ENCODE data around the gene EVC.

Gene EVC

DNA sequence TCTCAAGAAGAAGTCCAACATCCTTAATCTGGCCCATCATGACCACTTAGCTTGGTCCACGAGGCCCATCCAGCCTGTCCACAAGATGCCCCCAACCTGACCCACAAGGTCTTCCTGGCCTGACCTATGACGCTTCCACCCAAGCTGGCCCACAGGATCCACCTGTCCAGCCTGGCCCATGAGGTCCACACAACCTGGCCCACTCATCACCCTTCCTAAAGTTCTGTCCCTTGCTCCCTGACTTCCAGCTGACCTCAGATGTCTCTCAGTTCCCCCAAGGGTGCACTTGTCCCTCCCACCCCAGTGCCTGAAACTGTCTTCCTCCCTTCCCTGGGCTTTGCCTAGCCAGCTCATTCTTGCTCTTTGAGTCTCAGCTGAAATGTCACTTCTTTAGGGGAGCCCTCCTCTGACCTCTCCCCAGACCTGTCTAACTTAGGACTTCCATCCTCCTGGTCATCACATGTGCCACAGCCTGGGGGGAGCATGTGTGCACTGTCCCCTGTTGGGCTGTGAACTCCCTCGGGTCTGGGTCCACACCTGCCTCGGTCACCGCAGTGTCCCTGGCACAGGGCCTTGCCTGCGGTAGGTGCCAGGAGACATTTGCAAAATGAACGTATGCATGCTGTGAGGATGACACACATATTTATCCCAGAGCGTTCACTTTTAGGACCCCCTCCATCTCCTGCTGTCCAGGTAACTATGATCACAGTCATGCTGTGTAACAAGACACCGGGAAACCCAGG lies 61.7 kb downstream of the EVC start:
- H3K36me3 ChIP-seq (ENCODE audit: control insufficient read depth, insufficient read depth, low read length): no peaks in the 10 kb centered on the region
- H3K4me3 ChIP-seq (ENCODE audit: low read length): no peak overlapping the region
- H3K4me1 ChIP-seq (ENCODE audit: control insufficient read depth, insufficient read depth, low read length): no peaks in the 10 kb centered on the region
- no peaks in the 10 kb centered on the region for H3K27me3 ChIP-seq (ENCODE audit: control insufficient read depth, insufficient read depth, low read length)
- H3K9ac ChIP-seq (ENCODE audit: low read length): no peak overlapping the region
- no peak overlapping the region for H3K27ac ChIP-seq (ENCODE audit: low read depth, low read length)

DNA sequence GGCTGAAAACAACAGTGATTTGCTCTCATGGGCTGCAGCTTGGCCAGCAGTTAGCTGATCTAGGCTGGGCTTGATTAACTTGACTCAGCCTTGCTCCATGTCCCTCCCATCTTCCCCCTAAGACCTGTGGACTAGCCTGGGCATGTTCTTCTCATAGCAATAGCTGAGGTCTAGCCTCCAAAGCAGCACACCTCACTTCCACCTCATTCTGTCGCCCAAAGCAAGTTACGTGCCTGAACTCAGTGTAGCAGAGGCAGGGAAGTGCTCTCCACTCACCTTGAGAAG lies 62.2 kb downstream of the EVC start:
- H3K27me3 ChIP-seq (ENCODE audit: control insufficient read depth, insufficient read depth, low read length): no peaks in the 10 kb centered on the region
- H3K36me3 ChIP-seq (ENCODE audit: control insufficient read depth, insufficient read depth, low read length): no peaks in the 10 kb centered on the region
- no peak overlapping the region for H3K27ac ChIP-seq (ENCODE audit: low read depth, low read length)
- no peak overlapping the region for H3K4me3 ChIP-seq (ENCODE audit: low read length)
- no peak overlapping the region for H3K9ac ChIP-seq (ENCODE audit: low read length)
- H3K4me1 ChIP-seq (ENCODE audit: control insufficient read depth, insufficient read depth, low read length): no peaks in the 10 kb centered on the region

DNA sequence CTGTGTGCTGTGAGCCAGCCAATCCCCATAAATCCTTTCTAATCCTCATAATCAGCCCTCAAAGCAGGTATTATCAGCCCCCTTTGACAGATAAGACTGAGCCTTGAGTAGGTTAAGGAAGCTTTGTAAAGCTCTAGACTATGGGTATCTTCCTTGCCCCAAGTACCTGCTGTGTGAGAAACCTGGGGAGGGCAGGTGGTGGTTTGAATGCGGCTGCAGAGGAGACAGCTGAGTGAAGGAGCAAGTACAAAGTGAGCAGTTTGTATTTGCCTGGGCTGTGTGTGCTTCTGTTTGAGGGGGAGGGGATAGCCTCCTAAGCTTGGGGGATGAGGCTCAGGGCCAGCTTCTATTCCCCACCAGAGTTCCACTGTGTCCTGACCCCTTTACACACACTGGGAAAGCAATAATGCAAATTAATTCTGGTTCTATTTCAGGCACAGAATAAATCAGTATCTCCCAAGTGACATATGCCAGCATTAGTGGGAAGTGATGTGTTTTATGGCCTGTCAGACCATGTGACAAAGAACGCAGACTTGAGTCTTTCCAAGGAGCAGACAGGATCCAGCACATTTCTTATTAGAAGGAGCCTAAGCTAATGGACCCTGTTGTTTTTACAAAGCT lies 63.5 kb downstream of the EVC start:
- H3K4me1 ChIP-seq (ENCODE audit: control insufficient read depth, insufficient read depth, low read length): no peaks in the 10 kb centered on the region

DNA sequence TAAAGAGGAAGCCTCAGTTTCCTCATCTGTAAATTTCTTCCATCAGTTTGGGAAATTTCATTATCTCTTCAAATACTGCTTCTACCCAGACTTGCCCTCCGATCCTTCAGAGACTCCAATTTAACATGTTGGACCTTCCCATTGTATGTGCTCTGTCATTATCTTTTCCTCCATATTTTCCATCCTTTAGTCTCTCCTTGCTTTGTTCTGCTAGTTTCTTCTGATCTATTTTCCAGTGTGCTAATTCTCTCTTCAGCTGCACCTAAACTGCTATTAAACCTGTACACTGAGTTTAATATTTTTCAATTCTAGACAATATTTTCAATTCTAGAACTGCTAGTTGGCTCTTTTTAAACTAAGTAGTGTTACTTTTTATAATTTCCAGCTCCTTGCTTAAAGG lies 65.5 kb downstream of the EVC start:
- Histone ChIP-seq H3K4me3 (ENCODE audit: low read length) (no peak overlapping the region), H3K27ac (ENCODE audit: low read depth, low read length) (no peak overlapping the region), H3K27me3 (ENCODE audit: control insufficient read depth, insufficient read depth, low read length) (no peaks in the 10 kb centered on the region), H3K36me3 (ENCODE audit: control insufficient read depth, insufficient read depth, low read length) (no peaks in the 10 kb centered on the region), H3K4me1 (ENCODE audit: control insufficient read depth, insufficient read depth, low read length) (no peaks in the 10 kb centered on the region), H3K9ac (ENCODE audit: low read length) (no peak overlapping the region)

More for the DNA sequence above, 63.5 kb downstream of the EVC start:
- Histone ChIP-seq H3K27me3 (ENCODE audit: control insufficient read depth, insufficient read depth, low read length) (no peaks in the 10 kb centered on the region), H3K4me3 (ENCODE audit: low read length) (no peak overlapping the region), H3K27ac (ENCODE audit: low read depth, low read length) (no peak overlapping the region), H3K9ac (ENCODE audit: low read length) (no peak overlapping the region), H3K36me3 (ENCODE audit: control insufficient read depth, insufficient read depth, low read length) (no peaks in the 10 kb centered on the region)

- H3K4me3 ChIP-seq (ENCODE audit: low read length): no peak overlapping the region
- H3K27ac ChIP-seq (ENCODE audit: low read depth, low read length): no peak overlapping the region
- no peaks in the 10 kb centered on the region for H3K27me3 ChIP-seq (ENCODE audit: control insufficient read depth, insufficient read depth, low read length)
- no peak overlapping the region for H3K9ac ChIP-seq (ENCODE audit: low read length)
- H3K4me1 ChIP-seq (ENCODE audit: control insufficient read depth, insufficient read depth, low read length): no peaks in the 10 kb centered on the region
- peaks cover 2% of the 10 kb centered on the region for H3K36me3 ChIP-seq (ENCODE audit: control insufficient read depth, insufficient read depth, low read length)
These were observed 70.0 kb downstream of the EVC start for GRCh38 chr4:5780831-5781480.

DNA sequence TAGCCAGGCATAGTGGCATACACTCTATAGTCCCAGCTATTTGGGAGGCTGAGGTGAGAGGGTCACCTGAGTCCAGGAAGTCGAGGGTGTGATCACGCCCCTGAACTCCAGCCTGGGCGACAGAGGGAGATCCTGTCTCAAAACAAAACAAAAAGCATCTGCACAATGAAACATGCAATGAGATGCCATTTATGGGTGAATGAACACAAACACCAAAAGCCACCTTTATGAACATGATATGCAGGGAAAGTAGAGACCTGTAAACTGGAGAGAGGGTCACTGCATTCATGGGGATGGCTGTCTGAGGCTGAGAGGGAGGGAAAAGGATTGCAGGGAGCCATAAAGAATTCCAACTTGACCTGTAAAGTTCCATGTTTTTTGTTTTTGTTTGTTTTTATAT lies 70.7 kb downstream of the EVC start:
- Histone ChIP-seq H3K36me3 (ENCODE audit: control insufficient read depth, insufficient read depth, low read length) (peaks cover 2% of the 10 kb centered on the region), H3K27ac (ENCODE audit: low read depth, low read length) (no peak overlapping the region), H3K4me3 (ENCODE audit: low read length) (no peak overlapping the region), H3K27me3 (ENCODE audit: control insufficient read depth, insufficient read depth, low read length) (no peaks in the 10 kb centered on the region), H3K9ac (ENCODE audit: low read length) (no peak overlapping the region), H3K4me1 (ENCODE audit: control insufficient read depth, insufficient read depth, low read length) (no peaks in the 10 kb centered on the region)

GRCh38 chr4:5782829-5783476 lies 72.0 kb downstream of the EVC start:
- Histone ChIP-seq H3K36me3 (ENCODE audit: control insufficient read depth, insufficient read depth, low read length) (peaks cover 2% of the 10 kb centered on the region), H3K27ac (ENCODE audit: low read depth, low read length) (no peak overlapping the region), H3K4me1 (ENCODE audit: control insufficient read depth, insufficient read depth, low read length) (no peaks in the 10 kb centered on the region), H3K4me3 (ENCODE audit: low read length) (no peak overlapping the region), H3K9ac (ENCODE audit: low read length) (no peak overlapping the region), H3K27me3 (ENCODE audit: control insufficient read depth, insufficient read depth, low read length) (no peaks in the 10 kb centered on the region)

- Histone ChIP-seq H3K9ac (ENCODE audit: low read length) (no peak overlapping the region), H3K4me1 (ENCODE audit: control insufficient read depth, insufficient read depth, low read length) (no peaks in the 10 kb centered on the region), H3K27ac (ENCODE audit: low read depth, low read length) (no peak overlapping the region), H3K36me3 (ENCODE audit: control insufficient read depth, insufficient read depth, low read length) (peaks cover 2% of the 10 kb centered on the region), H3K4me3 (ENCODE audit: low read length) (no peak overlapping the region), H3K27me3 (ENCODE audit: control insufficient read depth, insufficient read depth, low read length) (no peaks in the 10 kb centered on the region)
These were observed 72.5 kb downstream of the EVC start for GRCh38 chr4:5783486-5783885.

GRCh38 chr4:5784021-5784420 lies 73.0 kb downstream of the EVC start:
- Histone ChIP-seq H3K4me1 (ENCODE audit: control insufficient read depth, insufficient read depth, low read length) (no peaks in the 10 kb centered on the region), H3K36me3 (ENCODE audit: control insufficient read depth, insufficient read depth, low read length) (peaks cover 2% of the 10 kb centered on the region), H3K27me3 (ENCODE audit: control insufficient read depth, insufficient read depth, low read length) (no peaks in the 10 kb centered on the region)

GRCh38 chr4:5784960-5785611 lies 74.1 kb downstream of the EVC start:
- Histone ChIP-seq H3K4me3 (ENCODE audit: low read length) (no peak overlapping the region), H3K27ac (ENCODE audit: low read depth, low read length) (no peak overlapping the region), H3K36me3 (ENCODE audit: control insufficient read depth, insufficient read depth, low read length) (peaks cover 2% of the 10 kb centered on the region), H3K9ac (ENCODE audit: low read length) (no peak overlapping the region), H3K27me3 (ENCODE audit: control insufficient read depth, insufficient read depth, low read length) (no peaks in the 10 kb centered on the region), H3K4me1 (ENCODE audit: control insufficient read depth, insufficient read depth, low read length) (no peaks in the 10 kb centered on the region)

More at GRCh38 chr4:5784021-5784420, 73.0 kb downstream of the EVC start:
- no peak overlapping the region for H3K4me3 ChIP-seq (ENCODE audit: low read length)
- no peak overlapping the region for H3K9ac ChIP-seq (ENCODE audit: low read length)
- no peak overlapping the region for H3K27ac ChIP-seq (ENCODE audit: low read depth, low read length)

DNA sequence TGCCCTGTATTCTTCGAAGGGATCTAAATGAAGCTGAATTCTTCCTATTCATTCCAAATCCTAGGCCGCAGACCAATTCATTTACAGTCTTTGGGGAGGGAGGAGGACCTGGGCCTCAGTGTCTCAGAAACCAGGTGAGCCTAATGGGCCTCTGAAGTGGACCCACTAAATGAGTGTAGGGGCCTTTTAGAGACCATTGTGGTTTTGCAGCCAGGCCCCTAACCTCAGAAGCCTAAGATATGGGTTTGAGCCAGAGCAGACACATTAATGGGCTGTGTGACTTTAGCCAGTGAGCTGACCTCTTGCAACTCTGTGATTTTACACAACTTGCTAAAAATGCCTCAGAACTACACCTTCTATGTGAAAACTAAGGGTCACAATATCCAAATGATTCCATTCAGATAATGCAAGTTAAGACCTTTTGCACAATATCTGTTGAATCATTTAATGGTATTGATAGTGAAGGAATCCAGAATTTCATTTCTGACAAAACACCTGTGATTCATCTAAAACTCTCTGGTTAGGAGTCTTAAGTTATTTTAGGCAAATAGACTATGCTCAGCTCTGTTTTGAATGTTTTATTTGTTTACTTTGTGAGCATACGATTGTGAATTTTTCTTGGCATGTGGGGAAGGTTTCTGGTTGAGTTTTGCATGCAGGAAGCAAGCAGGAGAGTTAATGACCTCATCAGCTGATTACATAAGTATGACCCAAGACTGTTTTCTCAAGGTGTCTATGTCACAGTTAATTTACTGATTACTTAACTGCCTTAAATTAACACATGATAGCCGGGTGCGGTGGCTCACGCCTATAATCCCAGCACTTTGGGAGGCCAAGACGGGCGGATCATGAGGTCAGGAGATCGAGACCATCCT lies 75.0 kb downstream of the EVC start:
- Histone ChIP-seq H3K9ac (ENCODE audit: low read length) (no peak overlapping the region), H3K4me3 (ENCODE audit: low read length) (no peak overlapping the region), H3K27me3 (ENCODE audit: control insufficient read depth, insufficient read depth, low read length) (no peaks in the 10 kb centered on the region), H3K4me1 (ENCODE audit: control insufficient read depth, insufficient read depth, low read length) (no peaks in the 10 kb centered on the region), H3K36me3 (ENCODE audit: control insufficient read depth, insufficient read depth, low read length) (peaks cover 2% of the 10 kb centered on the region), H3K27ac (ENCODE audit: low read depth, low read length) (no peak overlapping the region)
